ENCODE results near the gene PIGK. TPM values are rescaled to one million over a fixed set of nuclear protein-coding genes. Genes with fewer than 3 reads are reported as not detected.

The PIGK gene
- total and polyA plus RNA-seq, 2 donors (not counting 1 experiment from before 2014, with no cell fraction given), result 3.1 to 14.9 TPM

- Histone ChIP-seq H3K9ac (ENCODE audit: low read length) (no peak overlapping the region), H2AFZ (ENCODE audit: insufficient read depth, low read depth, low read length, poor library complexity, severe bottlenecking) (no peak overlapping the region), H3K4me2 (replicated peaks; ENCODE audit: low read depth, low read length, poor library complexity, severe bottlenecking) (no peak overlapping the region), H3K36me3 (replicated peaks in 1 of 2; ENCODE audit: control extremely low read depth in 1 of 2, control insufficient read depth in 1 of 2, extremely low read depth in 1 of 2, insufficient read depth in 2 of 2, low read length in 1 of 2) (no peaks in the 10 kb centered on the region), H3K9me3 (ENCODE audit: control extremely low read depth in 1 of 3, control insufficient read depth in 2 of 3, insufficient read depth in 1 of 3, low read length in 2 of 3) (no peaks in the 10 kb centered on the region), H3K4me1 (ENCODE audit: control insufficient read depth in 2 of 2, insufficient read depth in 2 of 2, low read length in 2 of 2) (no peaks in the 10 kb centered on the region), H4K20me1 (ENCODE audit: control insufficient read depth, insufficient read depth, low read length, poor library complexity, severe bottlenecking) (no peaks in the 10 kb centered on the region), H3K27me3 (replicated peaks in 1 of 4; ENCODE audit: control extremely low read depth in 1 of 4, control insufficient read depth in 3 of 4, insufficient read depth in 4 of 4, low read length in 3 of 4) (no peaks in the 10 kb centered on the region), H3K4me3 (ENCODE audit: control extremely low read depth in 1 of 5, extremely low read depth in 1 of 5, insufficient read depth in 1 of 5, low read depth in 2 of 5, low read length in 4 of 5) (no peak overlapping the region), H3K27ac (ENCODE audit: low read length in 2 of 2) (no peak overlapping the region), H3K79me2 (ENCODE audit: control insufficient read depth, insufficient read depth, low read length) (no peaks in the 10 kb centered on the region)
- Mint-ChIP-seq H3K4me1 (no peaks in the 10 kb centered on the region), H3K27me3 (peaks cover 4% of the 10 kb centered on the region), H3K9me3 (ENCODE audit: insufficient read depth) (no peaks in the 10 kb centered on the region), H3K4me3 (no peak overlapping the region), H3K27ac (no peak overlapping the region)
- intact Hi-C loops (cut with micrococcal nuclease), result no loop called here
- CTCF ChIA-PET, result no interaction called here
- ATAC-seq (ENCODE audit: low read depth) (no peak), DNase-seq (no peak)
- TF ChIP-seq CTCF (IDR thresholded peaks at IDR 0.05), result no peak
- TF ChIP-seq EZH2 (IDR thresholded peaks at IDR 0.05; ENCODE audit: borderline replicate concordance, insufficient read depth, low read depth, low read length, poor library complexity, severe bottlenecking), result no peak
- POLR2A ChIA-PET, result no interaction called here
- 25% methylated on average over 2 of the region's 3 CpGs for WGBS (ENCODE audit: insufficient coverage)
These were observed 8.2 kb upstream of the PIGK start for GRCh38 chr1:77227381-77227780.

GRCh38 chr1:77222496-77222895, 3.3 kb upstream of the PIGK start:
- 96% methylated on average over 5 of the region's 5 CpGs for WGBS (ENCODE audit: insufficient coverage)
- intact Hi-C loops (cut with micrococcal nuclease), result no loop called here

More at GRCh38 chr1:77222496-77222895, 3.3 kb upstream of the PIGK start:
- H3K9me3 Mint-ChIP-seq (ENCODE audit: insufficient read depth), result no peaks in the 10 kb centered on the region
- H3K4me3 Mint-ChIP-seq, result no peak overlapping the region
- no peak overlapping the region for H3K27ac ChIP-seq (ENCODE audit: low read length in 2 of 2)
- CTCF ChIA-PET, result no interaction called here
- H3K4me1 Mint-ChIP-seq, result peaks cover 18% of the 10 kb centered on the region
- no peak overlapping the region for H3K9ac ChIP-seq (ENCODE audit: low read length)
- no peaks in the 10 kb centered on the region for H3K79me2 ChIP-seq (ENCODE audit: control insufficient read depth, insufficient read depth, low read length)
- no peak overlapping the region for H3K4me2 ChIP-seq (replicated peaks; ENCODE audit: low read depth, low read length, poor library complexity, severe bottlenecking)
- no peak overlapping the region for H3K27ac Mint-ChIP-seq
- DNase-seq, result no peak
- POLR2A ChIA-PET, result no interaction called here
- H4K20me1 ChIP-seq (ENCODE audit: control insufficient read depth, insufficient read depth, low read length, poor library complexity, severe bottlenecking), result no peaks in the 10 kb centered on the region
- TF ChIP-seq CTCF (IDR thresholded peaks at IDR 0.05), result no peak
- no peak for TF ChIP-seq EZH2 (IDR thresholded peaks at IDR 0.05; ENCODE audit: borderline replicate concordance, insufficient read depth, low read depth, low read length, poor library complexity, severe bottlenecking)
- H2AFZ ChIP-seq (ENCODE audit: insufficient read depth, low read depth, low read length, poor library complexity, severe bottlenecking), result no peak overlapping the region
- no peak for ATAC-seq (ENCODE audit: low read depth)
- H3K27me3 ChIP-seq (replicated peaks in 1 of 4; ENCODE audit: control extremely low read depth in 1 of 4, control insufficient read depth in 3 of 4, insufficient read depth in 4 of 4, low read length in 3 of 4), result no peaks in the 10 kb centered on the region
- H3K36me3 ChIP-seq (replicated peaks in 1 of 2; ENCODE audit: control extremely low read depth in 1 of 2, control insufficient read depth in 1 of 2, extremely low read depth in 1 of 2, insufficient read depth in 2 of 2, low read length in 1 of 2), result no peaks in the 10 kb centered on the region
- peaks cover 0 to 3% (median 1%) of the 10 kb centered on the region in 3 donors for H3K9me3 ChIP-seq (ENCODE audit: control extremely low read depth in 1 of 3, control insufficient read depth in 2 of 3, insufficient read depth in 1 of 3, low read length in 2 of 3)
- no peak overlapping the region for H3K4me3 ChIP-seq (ENCODE audit: control extremely low read depth in 1 of 5, extremely low read depth in 1 of 5, insufficient read depth in 1 of 5, low read depth in 2 of 5, low read length in 4 of 5)
- peaks cover 9 to 11% of the 10 kb centered on the region in 2 donors for H3K4me1 ChIP-seq (ENCODE audit: control insufficient read depth in 2 of 2, insufficient read depth in 2 of 2, low read length in 2 of 2)
- no peaks in the 10 kb centered on the region for H3K27me3 Mint-ChIP-seq

All from B cell (primary cell).